SJSA1 (cell line): ENCODE measurements around the gene KLHL22. TPM values are rescaled to one million over a fixed set of nuclear protein-coding genes. Genes with fewer than 3 reads are reported as not detected.

ENCODE experiments used
- DNase-seq, 2 experiments: peaks; one replicate each; pipeline ENCODE4 v3.0.0-alpha.2; 2015 to 2020; ENCODE audit warnings: low spot score in 2 of 2, low read depth in 1 of 2
- H3K27ac ChIP-seq: fragments of 250-450 bp; sonication (Bioruptor Pico); 2 replicates; pipeline ENCODE4 v1.5.1; 2020; ENCODE audit warnings: mild to moderate bottlenecking, moderate library complexity
- H3K27me3 ChIP-seq: fragments of 250-450 bp; sonication (Bioruptor Pico); replicated peaks from 2 replicates; pipeline ENCODE4 v1.5.1; 2020; ENCODE audit warnings: mild to moderate bottlenecking, moderate library complexity
- H3K36me3 ChIP-seq: fragments of 250-450 bp; sonication (Bioruptor Pico); 2 replicates; pipeline ENCODE4 v1.5.1; 2020; ENCODE audit warnings: mild to moderate bottlenecking
- H3K4me1 ChIP-seq: fragments of 250-450 bp; sonication (Bioruptor Pico); replicated peaks from 2 replicates; pipeline ENCODE4 v1.6.1; 2021; ENCODE audit warnings: mild to moderate bottlenecking
- H3K4me3 ChIP-seq: fragments of 250-450 bp; sonication (Bioruptor Pico); 2 replicates; pipeline ENCODE4 v1.5.1; 2020; ENCODE audit warnings: mild to moderate bottlenecking
- H3K9me3 ChIP-seq: fragments of 250-450 bp; sonication (Bioruptor Pico); replicated peaks from 2 replicates; pipeline ENCODE4 v1.5.1; 2020; ENCODE audit warnings: mild to moderate bottlenecking
- total RNA-seq: library from RNA; depleted of rRNA; stranded (reverse); fragments of >200 nt; shearing (Covaris generic); gene quantifications from 2 replicates; pipeline ENCODE4 v1.2.3, GENCODE V29; 2014

KLHL22 gene
- total RNA-seq, 1 experiment from 2014 or later, result 24.2 TPM

GRCh38 chr22:20430101-20430719 lies 65.4 kb downstream of the KLHL22 start:
- Histone ChIP-seq H3K4me1 (peaks cover 4% of the 10 kb centered on the region), H3K27me3 (no peaks in the 10 kb centered on the region), H3K36me3 (peaks cover 82% of the 10 kb centered on the region), H3K9me3 (no peaks in the 10 kb centered on the region), H3K27ac (no peak overlapping the region), H3K4me3 (no peak overlapping the region)
- DNase-seq, result no peak

DNA sequence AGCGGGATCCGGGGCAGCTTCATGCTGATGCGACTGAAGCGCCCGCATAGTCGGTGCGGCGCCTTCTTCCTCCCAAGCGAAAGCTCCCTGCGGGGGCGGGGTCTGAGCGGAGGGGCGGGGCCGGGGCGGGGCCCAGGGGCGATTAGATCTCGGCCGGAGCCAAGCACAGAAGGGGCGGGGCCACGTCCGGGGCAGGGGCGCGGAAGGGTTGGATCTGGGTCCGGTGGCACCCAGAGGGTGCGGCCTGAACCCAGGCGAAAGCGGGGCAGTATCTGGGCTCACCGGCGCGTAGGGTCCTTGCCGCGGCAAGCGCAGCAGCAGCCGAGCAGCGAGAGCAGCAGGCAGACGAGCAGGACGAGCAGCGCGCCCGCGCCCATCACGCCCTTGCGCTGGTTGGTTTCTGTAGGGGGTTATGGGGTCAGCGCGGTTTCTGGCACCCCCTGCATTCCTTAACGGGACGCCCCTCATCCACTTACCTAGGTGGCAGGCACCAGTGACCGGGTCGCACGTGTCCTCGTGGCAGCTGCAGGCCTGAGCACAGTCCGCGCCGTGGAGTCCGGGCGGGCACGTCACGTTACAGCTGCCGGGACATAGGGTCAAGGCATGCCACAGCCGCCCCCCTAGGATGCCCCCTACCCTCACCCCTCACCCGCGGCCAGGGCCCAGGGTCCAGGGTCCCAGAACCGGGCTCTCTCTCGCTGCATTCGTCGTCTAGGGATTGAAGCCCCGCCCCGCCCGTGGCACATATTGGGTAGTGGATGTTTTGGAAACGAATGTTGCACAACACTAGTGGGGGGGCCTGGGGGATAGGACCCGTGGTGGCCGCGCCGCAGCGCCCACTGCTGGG lies 66.1 kb downstream of the KLHL22 start:
- H3K36me3 ChIP-seq, result peaks cover 83% of the 10 kb centered on the region
- H3K27ac ChIP-seq, result no peak overlapping the region
- DNase-seq, result no peak
- H3K4me3 ChIP-seq, result no peak overlapping the region
- H3K4me1 ChIP-seq, result no peaks in the 10 kb centered on the region
- no peaks in the 10 kb centered on the region for H3K27me3 ChIP-seq
- no peaks in the 10 kb centered on the region for H3K9me3 ChIP-seq

GRCh38 chr22:20428496-20429253 lies 66.9 kb downstream of the KLHL22 start:
- H3K9me3 ChIP-seq, result no peaks in the 10 kb centered on the region
- H3K36me3 ChIP-seq, result peaks cover 83% of the 10 kb centered on the region
- no peaks in the 10 kb centered on the region; the same call in 1 of the 2 replicates for H3K4me1 ChIP-seq
- H3K27ac ChIP-seq, result no peak overlapping the region
- H3K27me3 ChIP-seq, result no peaks in the 10 kb centered on the region
- no peak overlapping the region for H3K4me3 ChIP-seq
- no peak for DNase-seq

DNA sequence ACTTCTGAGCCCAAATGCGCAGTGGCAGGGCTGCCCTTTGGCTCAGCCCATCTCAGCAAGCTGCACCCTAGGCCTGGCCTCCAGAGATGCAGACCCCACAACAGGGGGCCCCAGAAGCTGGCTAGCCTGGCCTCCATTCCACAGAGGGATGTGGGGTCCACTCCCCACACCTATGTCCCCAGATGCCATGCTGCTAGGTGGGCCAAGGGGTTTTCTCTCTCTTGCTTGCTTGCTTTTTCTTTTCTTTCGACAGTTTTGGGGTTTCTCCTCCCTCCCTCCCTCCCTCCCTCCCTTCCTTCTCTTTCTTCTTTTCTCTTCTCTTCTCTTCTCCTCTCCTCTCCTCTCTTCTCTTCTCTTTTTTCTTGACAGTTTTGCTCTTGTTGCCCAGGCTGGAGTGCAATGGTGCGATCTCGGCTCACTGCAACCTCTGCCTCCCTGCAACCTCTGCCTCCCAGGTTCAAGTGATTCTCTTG lies 67.6 kb downstream of the KLHL22 start:
- peaks cover 4% of the 10 kb centered on the region for H3K4me1 ChIP-seq
- H3K9me3 ChIP-seq, result no peaks in the 10 kb centered on the region
- H3K4me3 ChIP-seq, result no peak overlapping the region
- H3K36me3 ChIP-seq, result peaks cover 85% of the 10 kb centered on the region
- DNase-seq, result no peak
- H3K27me3 ChIP-seq, result no peaks in the 10 kb centered on the region
- no peak overlapping the region for H3K27ac ChIP-seq

GRCh38 chr22:20427104-20427944 lies 68.3 kb downstream of the KLHL22 start:
- H3K4me1 ChIP-seq, result peaks cover 11% of the 10 kb centered on the region
- H3K36me3 ChIP-seq, result peaks cover 83% of the 10 kb centered on the region
- H3K27ac ChIP-seq, result no peak overlapping the region
- H3K27me3 ChIP-seq, result no peaks in the 10 kb centered on the region
- H3K9me3 ChIP-seq, result no peaks in the 10 kb centered on the region
- no peak for DNase-seq
- no peak overlapping the region for H3K4me3 ChIP-seq

GRCh38 chr22:20426259-20426615 lies 69.4 kb downstream of the KLHL22 start:
- no peak for DNase-seq
- no peak overlapping the region for H3K4me3 ChIP-seq
- H3K27me3 ChIP-seq, result no peaks in the 10 kb centered on the region
- peaks cover 79% of the 10 kb centered on the region for H3K36me3 ChIP-seq
- no peak overlapping the region for H3K27ac ChIP-seq
- no peaks in the 10 kb centered on the region for H3K9me3 ChIP-seq
- H3K4me1 ChIP-seq, result peaks cover 15% of the 10 kb centered on the region

DNA sequence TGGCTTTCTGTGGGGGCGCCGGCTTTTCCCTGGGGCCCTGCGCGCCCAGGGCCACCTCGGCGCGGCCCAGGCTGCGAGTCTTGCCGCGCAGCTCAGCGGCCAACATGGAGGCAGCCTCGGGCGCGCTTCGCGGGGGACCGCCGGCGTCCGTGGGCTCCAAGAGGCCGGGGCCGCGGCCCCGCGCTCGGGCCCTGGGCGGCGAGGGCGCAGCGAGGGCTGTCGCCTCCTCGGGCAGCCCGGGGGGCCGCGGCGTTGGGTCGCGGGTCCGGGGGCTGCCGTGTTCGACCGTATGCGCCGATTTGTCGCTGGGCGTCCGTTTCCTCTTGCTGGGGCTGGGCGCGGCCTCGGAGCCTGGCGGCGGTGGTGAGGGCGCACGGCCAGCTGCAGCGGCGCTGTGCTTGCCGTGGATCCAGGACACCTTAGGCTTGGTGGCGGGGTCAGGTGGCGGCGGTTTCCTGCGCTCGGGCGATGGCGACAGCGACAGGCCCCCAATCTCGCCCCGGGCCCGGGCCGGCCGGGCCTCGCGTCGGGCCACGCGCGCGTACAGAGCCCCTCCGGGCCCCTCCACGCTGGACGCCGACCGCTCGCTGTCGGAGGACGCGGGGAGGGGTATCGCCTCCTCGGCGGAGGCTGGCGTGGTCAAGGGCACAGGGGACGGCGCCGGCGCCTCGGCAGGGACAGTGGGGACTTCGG lies 69.9 kb downstream of the KLHL22 start:
- Histone ChIP-seq H3K27me3 (no peaks in the 10 kb centered on the region), H3K36me3 (peaks cover 74% of the 10 kb centered on the region), H3K27ac (no peak overlapping the region), H3K9me3 (no peaks in the 10 kb centered on the region), H3K4me1 (peaks cover 15% of the 10 kb centered on the region), H3K4me3 (no peak overlapping the region)
- DNase-seq, result no peak

- Histone ChIP-seq H3K27ac (no peak overlapping the region), H3K36me3 (peaks cover 67% of the 10 kb centered on the region), H3K4me1 (peaks cover 15% of the 10 kb centered on the region), H3K4me3 (no peak overlapping the region), H3K9me3 (no peaks in the 10 kb centered on the region), H3K27me3 (no peaks in the 10 kb centered on the region)
- DNase-seq, result no peak
These were observed 70.5 kb downstream of the KLHL22 start for GRCh38 chr22:20424932-20425565.

DNA sequence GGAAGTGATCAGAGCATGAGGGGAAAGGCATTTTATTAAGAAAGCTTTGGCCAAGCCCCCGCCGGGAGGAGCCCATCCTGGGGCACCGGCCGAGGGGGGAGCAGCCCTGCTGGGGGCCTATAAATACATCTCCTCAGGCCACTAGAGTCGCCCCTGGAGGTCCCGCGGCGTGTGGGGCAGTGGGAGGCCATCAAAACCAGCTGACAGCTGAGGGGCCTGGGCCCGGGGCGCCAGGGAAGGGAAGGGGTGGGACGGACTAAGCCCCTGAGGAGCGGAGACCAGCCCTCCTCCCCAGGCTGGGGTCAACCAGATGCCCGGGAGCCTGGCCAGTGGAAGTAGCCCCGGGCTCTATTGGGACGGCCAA lies 71.0 kb downstream of the KLHL22 start:
- Histone ChIP-seq H3K9me3 (no peaks in the 10 kb centered on the region), H3K4me3 (no peak overlapping the region), H3K4me1 (peaks cover 15% of the 10 kb centered on the region), H3K27me3 (no peaks in the 10 kb centered on the region), H3K36me3 (peaks cover 62% of the 10 kb centered on the region), H3K27ac (no peak overlapping the region)
- no peak for DNase-seq

DNA sequence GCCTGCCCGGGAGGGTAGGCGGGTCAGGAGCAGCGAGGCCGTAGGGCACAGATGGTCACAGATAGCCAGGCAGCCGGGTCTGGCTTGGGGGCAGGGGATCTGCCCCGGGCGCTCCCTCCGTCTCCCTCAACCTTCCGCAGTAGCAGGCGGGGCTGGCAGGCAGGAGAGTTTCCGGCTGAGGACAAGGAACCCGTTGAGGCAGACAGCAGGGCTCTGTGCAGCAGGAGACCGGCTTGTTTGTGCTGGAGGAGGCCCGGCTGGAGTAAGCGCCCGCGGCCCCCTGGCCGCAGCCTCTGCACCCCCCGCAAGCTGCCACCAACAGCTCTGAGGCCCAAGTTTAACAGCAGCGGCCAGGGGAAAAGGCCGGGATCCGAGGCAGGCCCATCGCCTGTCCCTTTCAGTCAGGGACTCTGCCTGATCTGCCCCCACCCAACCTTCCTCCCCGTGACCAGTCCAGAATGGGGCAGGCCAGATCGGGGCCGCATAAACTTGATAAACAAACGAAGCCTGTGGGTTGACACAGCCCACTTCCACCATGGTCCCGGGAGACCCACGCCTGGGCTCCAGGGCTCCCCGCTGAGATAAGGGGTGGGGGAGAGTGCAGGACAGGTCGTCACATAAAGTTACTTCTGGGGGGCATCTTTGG lies 71.6 kb downstream of the KLHL22 start:
- peaks cover 57% of the 10 kb centered on the region for H3K36me3 ChIP-seq
- H3K4me1 ChIP-seq, result peaks cover 15% of the 10 kb centered on the region
- no peaks in the 10 kb centered on the region for H3K27me3 ChIP-seq
- no peak overlapping the region for H3K27ac ChIP-seq
- H3K9me3 ChIP-seq, result no peaks in the 10 kb centered on the region
- no peak overlapping the region for H3K4me3 ChIP-seq
- DNase-seq, result no peak

DNA sequence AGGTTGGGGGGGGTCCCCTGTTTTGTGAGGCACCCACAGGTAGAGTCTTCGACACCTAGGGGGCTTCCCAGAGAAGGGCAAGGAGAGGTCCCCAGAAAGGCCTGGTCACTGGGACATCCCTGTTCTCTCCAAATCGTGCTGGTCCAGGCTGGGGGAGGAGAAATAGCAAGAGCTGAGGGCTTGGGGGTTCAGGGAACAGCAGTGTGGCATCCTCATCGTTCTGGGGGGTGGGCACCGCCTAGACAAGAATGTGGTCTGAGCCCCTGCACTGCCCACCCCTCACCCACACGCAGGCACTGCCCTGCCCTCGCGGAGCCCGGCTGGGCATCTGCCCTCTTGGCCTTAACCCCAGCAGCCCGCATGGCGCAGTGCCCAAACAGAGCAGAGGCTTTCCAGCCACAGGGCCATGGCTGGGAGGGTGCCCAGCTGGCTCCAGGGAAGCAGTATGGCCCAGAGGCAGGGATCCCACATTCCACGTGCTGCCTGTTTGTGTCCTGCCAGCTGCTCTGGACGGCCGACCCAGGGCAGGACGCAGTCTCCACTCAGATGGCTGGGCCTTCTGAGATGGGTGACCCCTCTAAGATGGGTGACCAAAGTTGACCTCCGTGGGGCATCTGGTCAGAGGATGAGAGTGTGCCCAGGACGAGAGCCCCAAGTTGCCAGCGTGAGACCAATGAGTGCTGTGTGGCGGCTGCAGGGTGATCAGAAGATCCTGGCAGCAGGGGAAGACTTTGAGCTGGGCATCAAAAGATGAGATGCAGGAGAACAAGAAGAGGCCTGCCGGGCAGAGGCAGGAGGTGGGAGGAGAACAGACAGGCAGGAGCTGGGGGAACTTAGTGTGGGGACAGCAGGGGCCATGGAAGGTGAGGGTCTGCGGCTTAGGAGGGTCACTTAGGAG lies 72.3 kb downstream of the KLHL22 start:
- DNase-seq, result peak in 1 of 2 experiments; percentile 15
- peaks cover 49% of the 10 kb centered on the region for H3K36me3 ChIP-seq

More for the DNA sequence above, 72.3 kb downstream of the KLHL22 start:
- Histone ChIP-seq H3K9me3 (no peaks in the 10 kb centered on the region), H3K4me3 (no peak overlapping the region), H3K4me1 (peaks cover 20% of the 10 kb centered on the region), H3K27ac (peak overlapping the region; percentile 53), H3K27me3 (no peaks in the 10 kb centered on the region)
